ENCODE results near the gene AASDH. TPM values are rescaled to one million over a fixed set of nuclear protein-coding genes. Genes with fewer than 3 reads are reported as not detected.

AASDH gene
- total RNA-seq, 2 experiments from 2014 or later, result 10.2 to 10.6 TPM

GRCh38 chr4:56324011-56324610, 63.2 kb downstream of the AASDH start:
- no peaks in the 10 kb centered on the region for H3K9me3 Mint-ChIP-seq
- ChIA-PET CTCF (no interaction called here), POLR2A (no interaction called here)
- no peak overlapping the region for H3K4me3 Mint-ChIP-seq
- no peak overlapping the region for H3K27ac Mint-ChIP-seq
- H3K9me3 ChIP-seq (ENCODE audit: control insufficient read depth in 1 of 2, insufficient read depth in 1 of 2, low read length in 2 of 2), result no peaks in the 10 kb centered on the region
- no peak for TF ChIP-seq CTCF (IDR thresholded peaks at IDR 0.05)
- H3K4me1 Mint-ChIP-seq (ENCODE audit: low read depth), result no peaks in the 10 kb centered on the region
- DNase-seq, result no peak
- no peaks in the 10 kb centered on the region for H3K4me1 ChIP-seq (ENCODE audit: insufficient read depth, low read length)
- H3K27me3 ChIP-seq (ENCODE audit: control insufficient read depth in 1 of 2, insufficient read depth in 2 of 2, low read length in 2 of 2), result peaks cover 0 to 6% of the 10 kb centered on the region in 2 experiments
- intact Hi-C loops (cut with DNase I, micrococcal nuclease), result no loop called here
- H3K27ac ChIP-seq (ENCODE audit: low read depth in 1 of 2, low read length in 2 of 2), result no peak overlapping the region
- H3K36me3 ChIP-seq (ENCODE audit: insufficient read depth, low read length), result no peaks in the 10 kb centered on the region
- H3K36me3 Mint-ChIP-seq (ENCODE audit: low read depth), result no peaks in the 10 kb centered on the region
- no peak overlapping the region for H3K4me3 ChIP-seq (ENCODE audit: low read length)
- no peak for ATAC-seq (ENCODE audit: poor library complexity)
- no peaks in the 10 kb centered on the region for H3K27me3 Mint-ChIP-seq

GRCh38 chr4:56323327-56323726, 64.0 kb downstream of the AASDH start:
- intact Hi-C loops (cut with DNase I, micrococcal nuclease), result no loop called here
- no peaks in the 10 kb centered on the region for H3K4me1 Mint-ChIP-seq (ENCODE audit: low read depth)
- no peak overlapping the region for H3K27ac ChIP-seq (ENCODE audit: low read depth in 1 of 2, low read length in 2 of 2)
- no peaks in the 10 kb centered on the region for H3K36me3 Mint-ChIP-seq (ENCODE audit: low read depth)
- no peaks in the 10 kb centered on the region for H3K9me3 Mint-ChIP-seq
- DNase-seq (no peak), ATAC-seq (ENCODE audit: poor library complexity) (no peak)
- H3K27ac Mint-ChIP-seq, result no peak overlapping the region
- no peaks in the 10 kb centered on the region for H3K36me3 ChIP-seq (ENCODE audit: insufficient read depth, low read length)
- no peaks in the 10 kb centered on the region for H3K9me3 ChIP-seq (ENCODE audit: control insufficient read depth in 1 of 2, insufficient read depth in 1 of 2, low read length in 2 of 2)
- H3K4me1 ChIP-seq (ENCODE audit: insufficient read depth, low read length), result no peaks in the 10 kb centered on the region
- no peak overlapping the region for H3K4me3 ChIP-seq (ENCODE audit: low read length)
- ChIA-PET POLR2A (no interaction called here), CTCF (no interaction called here)
- no peak overlapping the region for H3K4me3 Mint-ChIP-seq
- no peaks in the 10 kb centered on the region for H3K27me3 Mint-ChIP-seq
- H3K27me3 ChIP-seq (ENCODE audit: control insufficient read depth in 1 of 2, insufficient read depth in 2 of 2, low read length in 2 of 2), result peaks cover 0 to 6% of the 10 kb centered on the region in 2 experiments
- TF ChIP-seq CTCF (IDR thresholded peaks at IDR 0.05), result no peak

GRCh38 chr4:56321251-56321650, 66.0 kb downstream of the AASDH start:
- CTCF ChIA-PET, result no interaction called here
- no peaks in the 10 kb centered on the region for H3K36me3 ChIP-seq (ENCODE audit: insufficient read depth, low read length)
- intact Hi-C loops (cut with DNase I, micrococcal nuclease), result no loop called here
- Mint-ChIP-seq H3K9me3 (no peaks in the 10 kb centered on the region), H3K36me3 (ENCODE audit: low read depth) (no peaks in the 10 kb centered on the region), H3K4me3 (no peak overlapping the region), H3K27me3 (no peaks in the 10 kb centered on the region), H3K27ac (no peak overlapping the region), H3K4me1 (ENCODE audit: low read depth) (no peaks in the 10 kb centered on the region)
- H3K4me3 ChIP-seq (ENCODE audit: low read length), result no peak overlapping the region
- no peak for TF ChIP-seq CTCF (IDR thresholded peaks at IDR 0.05)
- POLR2A ChIA-PET, result no interaction called here
- no peak for DNase-seq
- peaks cover 0 to 6% of the 10 kb centered on the region in 2 experiments for H3K27me3 ChIP-seq (ENCODE audit: control insufficient read depth in 1 of 2, insufficient read depth in 2 of 2, low read length in 2 of 2)
- peaks cover 0 to 3% of the 10 kb centered on the region in 2 experiments for H3K9me3 ChIP-seq (ENCODE audit: control insufficient read depth in 1 of 2, insufficient read depth in 1 of 2, low read length in 2 of 2)
- H3K4me1 ChIP-seq (ENCODE audit: insufficient read depth, low read length), result no peaks in the 10 kb centered on the region
- no peak for ATAC-seq (ENCODE audit: poor library complexity)
- no peak overlapping the region for H3K27ac ChIP-seq (ENCODE audit: low read depth in 1 of 2, low read length in 2 of 2)
